ENCODE measurements around the gene FRMD3.

DNA sequence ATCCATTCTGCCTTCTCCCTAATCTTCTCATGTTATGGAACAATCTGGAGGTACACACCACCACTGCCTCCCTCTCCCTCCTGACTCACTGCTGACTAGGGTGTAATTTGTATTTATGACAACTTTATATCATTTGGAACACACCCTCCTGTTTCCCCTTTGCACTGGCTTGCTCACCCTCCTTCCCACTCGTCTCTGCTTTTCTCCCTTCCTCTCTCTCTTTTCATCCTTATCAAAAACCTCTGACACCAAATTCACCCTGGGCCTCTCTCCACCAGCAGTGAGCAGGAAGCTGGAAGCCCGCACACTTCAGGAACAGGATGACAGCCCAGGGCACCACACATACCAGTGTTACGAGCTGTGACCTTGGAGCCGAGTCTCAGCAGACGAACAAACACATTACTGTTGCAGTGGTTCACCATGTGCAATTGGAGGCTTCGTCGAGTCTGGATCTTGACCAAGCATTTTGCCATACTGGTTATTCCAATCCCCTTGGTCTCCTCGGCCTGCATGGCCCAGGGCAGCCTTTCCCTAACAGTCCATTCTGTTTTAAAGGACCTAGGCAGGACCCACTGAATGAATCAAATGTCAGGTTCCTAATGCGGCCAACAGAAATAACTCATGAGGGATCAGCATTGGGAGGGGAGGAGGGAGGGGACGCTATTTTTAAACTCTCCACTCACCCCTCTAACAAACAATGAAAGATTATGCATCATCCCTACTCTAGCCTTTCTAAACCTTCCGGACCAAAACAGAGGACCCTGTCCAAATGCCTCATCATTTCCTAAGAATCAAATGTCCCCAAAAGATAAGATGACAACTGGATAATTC is 271.3 kb downstream of the FRMD3 start:
- TF ChIP-seq SIN3A (IDR thresholded peaks at IDR 0.05; ENCODE audit: borderline replicate concordance, insufficient read depth, low read depth, low read length): no peak
- TF ChIP-seq, protein P1, sequence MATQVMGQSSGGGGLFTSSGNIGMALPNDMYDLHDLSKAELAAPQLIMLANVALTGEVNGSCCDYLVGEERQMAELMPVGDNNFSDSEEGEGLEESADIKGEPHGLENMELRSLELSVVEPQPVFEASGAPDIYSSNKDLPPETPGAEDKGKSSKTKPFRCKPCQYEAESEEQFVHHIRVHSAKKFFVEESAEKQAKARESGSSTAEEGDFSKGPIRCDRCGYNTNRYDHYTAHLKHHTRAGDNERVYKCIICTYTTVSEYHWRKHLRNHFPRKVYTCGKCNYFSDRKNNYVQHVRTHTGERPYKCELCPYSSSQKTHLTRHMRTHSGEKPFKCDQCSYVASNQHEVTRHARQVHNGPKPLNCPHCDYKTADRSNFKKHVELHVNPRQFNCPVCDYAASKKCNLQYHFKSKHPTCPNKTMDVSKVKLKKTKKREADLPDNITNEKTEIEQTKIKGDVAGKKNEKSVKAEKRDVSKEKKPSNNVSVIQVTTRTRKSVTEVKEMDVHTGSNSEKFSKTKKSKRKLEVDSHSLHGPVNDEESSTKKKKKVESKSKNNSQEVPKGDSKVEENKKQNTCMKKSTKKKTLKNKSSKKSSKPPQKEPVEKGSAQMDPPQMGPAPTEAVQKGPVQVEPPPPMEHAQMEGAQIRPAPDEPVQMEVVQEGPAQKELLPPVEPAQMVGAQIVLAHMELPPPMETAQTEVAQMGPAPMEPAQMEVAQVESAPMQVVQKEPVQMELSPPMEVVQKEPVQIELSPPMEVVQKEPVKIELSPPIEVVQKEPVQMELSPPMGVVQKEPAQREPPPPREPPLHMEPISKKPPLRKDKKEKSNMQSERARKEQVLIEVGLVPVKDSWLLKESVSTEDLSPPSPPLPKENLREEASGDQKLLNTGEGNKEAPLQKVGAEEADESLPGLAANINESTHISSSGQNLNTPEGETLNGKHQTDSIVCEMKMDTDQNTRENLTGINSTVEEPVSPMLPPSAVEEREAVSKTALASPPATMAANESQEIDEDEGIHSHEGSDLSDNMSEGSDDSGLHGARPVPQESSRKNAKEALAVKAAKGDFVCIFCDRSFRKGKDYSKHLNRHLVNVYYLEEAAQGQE (IDR thresholded peaks at IDR 0.05; ENCODE audit: insufficient read depth in 1 of 2, low read depth in 2 of 2, low read length in 1 of 2): no peak

Measured in Panc1 (cell line).